Mucosa of descending colon (tissue), 3 donors: ENCODE measurements around the gene KIAA0930. TPM values are rescaled to one million over a fixed set of nuclear protein-coding genes. Genes with fewer than 3 reads are reported as not detected.

Source experiments
- ATAC-seq: fragments of 200-7000 bp; cut with Tn5 transposase; one replicate; pipeline ENCODE4 v1.9.1; 2020; ENCODE audit warnings: mild to moderate bottlenecking, moderate library complexity
- DNase-seq, 3 donors: peaks; one replicate each; pipeline ENCODE4 v3.0.0-alpha.2; 2020
- H3K36me3 ChIP-seq: fragments of 200-600 bp; one replicate; pipeline ENCODE4 v1.8.0; 2021; ENCODE audit warnings: low read depth, mild to moderate bottlenecking
- H3K4me1 ChIP-seq: fragments of 200-600 bp; one replicate; pipeline ENCODE4 v1.8.0; 2021; ENCODE audit warnings: low read depth, mild to moderate bottlenecking
- H3K4me3 ChIP-seq: fragments of 200-600 bp; one replicate; pipeline ENCODE4 v1.8.0; 2021; ENCODE audit warnings: mild to moderate bottlenecking
- H3K9me3 ChIP-seq: fragments of 200-600 bp; one replicate; pipeline ENCODE4 v1.8.0; 2021; ENCODE audit warnings: mild to moderate bottlenecking
- intact Hi-C, 2 donors: fragments of 100-400 bp; cut with DNase I in 1 of 2; cut with micrococcal nuclease in 1 of 2; formaldehyde crosslinking; loops; one replicate each; pipeline versions ENCODE4 v1.11.0 to v1.11.1; 2022; cut with DNase I, micrococcal nuclease
- total RNA-seq, 3 donors: library from RNA; stranded (reverse); fragmentation: NEBNext Ultra II Directional in 2 of 3; extraction: Animal tissue kit (Norgen Biotek cat#: 25700) in 2 of 3; gene quantifications; one replicate each; pipeline versions ENCODE4 v1.2.1 to v1.2.4, GENCODE V29; 2021 to 2023
- TF ChIP-seq, protein P1 (sequence below): fragments of 200-600 bp; IDR thresholded peaks from one replicate; pipeline ENCODE4 v1.8.0; 2022; ENCODE audit warnings: antibody characterized with exemption, mild to moderate bottlenecking
- donor health status: DM: no; HTN: no; CAD: no; lungs with moderate emphysema.
- donor health status: DM: no; HTN: no; CAD: no.
- donor health status: DM: no; HTN: yes; CAD: no.

KIAA0930 gene
- total RNA-seq, 3 donors from 2014 or later, result 32.7 to 62.4 (median 37.7) TPM

DNA sequence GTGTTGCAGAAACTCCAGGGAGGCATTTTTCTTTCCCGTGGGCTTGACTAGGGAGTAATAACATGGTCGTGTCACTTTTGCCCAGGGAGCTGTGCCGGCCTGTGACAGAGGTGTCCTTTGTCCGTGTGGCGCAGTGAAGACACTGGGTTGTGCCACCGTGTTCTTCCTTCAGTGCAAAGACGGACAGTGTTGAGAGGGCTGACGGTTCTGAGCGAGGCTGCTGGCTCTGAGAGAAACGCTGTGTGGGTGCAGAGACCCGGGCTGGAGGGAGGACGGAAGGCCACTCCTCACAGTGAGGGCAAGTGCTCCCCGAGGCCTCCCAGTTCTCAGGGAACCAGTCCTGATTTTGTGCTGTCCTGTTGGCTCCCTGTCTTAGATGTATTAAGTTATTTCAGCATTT lies 56.7 kb downstream of the KIAA0930 start:
- no peak for DNase-seq
- no peak for ATAC-seq
- Histone ChIP-seq H3K4me1 (no peaks in the 10 kb centered on the region), H3K4me3 (no peak overlapping the region), H3K36me3 (no peaks in the 10 kb centered on the region), H3K9me3 (no peaks in the 10 kb centered on the region)
- intact Hi-C loops, result no loop called here
- TF ChIP-seq, protein P1, sequence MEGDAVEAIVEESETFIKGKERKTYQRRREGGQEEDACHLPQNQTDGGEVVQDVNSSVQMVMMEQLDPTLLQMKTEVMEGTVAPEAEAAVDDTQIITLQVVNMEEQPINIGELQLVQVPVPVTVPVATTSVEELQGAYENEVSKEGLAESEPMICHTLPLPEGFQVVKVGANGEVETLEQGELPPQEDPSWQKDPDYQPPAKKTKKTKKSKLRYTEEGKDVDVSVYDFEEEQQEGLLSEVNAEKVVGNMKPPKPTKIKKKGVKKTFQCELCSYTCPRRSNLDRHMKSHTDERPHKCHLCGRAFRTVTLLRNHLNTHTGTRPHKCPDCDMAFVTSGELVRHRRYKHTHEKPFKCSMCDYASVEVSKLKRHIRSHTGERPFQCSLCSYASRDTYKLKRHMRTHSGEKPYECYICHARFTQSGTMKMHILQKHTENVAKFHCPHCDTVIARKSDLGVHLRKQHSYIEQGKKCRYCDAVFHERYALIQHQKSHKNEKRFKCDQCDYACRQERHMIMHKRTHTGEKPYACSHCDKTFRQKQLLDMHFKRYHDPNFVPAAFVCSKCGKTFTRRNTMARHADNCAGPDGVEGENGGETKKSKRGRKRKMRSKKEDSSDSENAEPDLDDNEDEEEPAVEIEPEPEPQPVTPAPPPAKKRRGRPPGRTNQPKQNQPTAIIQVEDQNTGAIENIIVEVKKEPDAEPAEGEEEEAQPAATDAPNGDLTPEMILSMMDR, result no peak

DNA sequence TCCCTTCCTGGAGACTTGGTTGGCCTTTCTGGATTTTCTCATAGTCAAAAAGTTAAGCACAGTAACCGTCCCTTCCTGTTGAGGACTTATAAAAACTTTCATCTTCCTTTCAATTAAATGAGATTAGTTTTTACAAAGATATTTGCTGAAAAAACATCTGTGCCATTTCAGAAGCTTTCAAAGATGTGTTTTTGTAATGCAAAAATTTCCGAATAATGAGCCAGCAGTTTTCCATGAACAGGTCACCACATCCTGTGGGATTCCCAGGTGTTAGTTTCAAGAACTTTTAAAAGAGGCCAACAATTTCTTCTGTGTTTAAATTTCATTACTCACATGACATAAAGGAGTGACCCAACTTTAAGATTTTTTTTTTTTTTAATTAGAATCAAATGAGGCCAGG lies 58.9 kb downstream of the KIAA0930 start:
- H3K9me3 ChIP-seq, result no peaks in the 10 kb centered on the region
- ATAC-seq (no peak), DNase-seq (no peak)
- TF ChIP-seq, protein P1, result no peak
- H3K4me1 ChIP-seq, result no peaks in the 10 kb centered on the region
- H3K4me3 ChIP-seq, result no peak overlapping the region
- no peaks in the 10 kb centered on the region for H3K36me3 ChIP-seq
- intact Hi-C loops, result no loop called here

DNA sequence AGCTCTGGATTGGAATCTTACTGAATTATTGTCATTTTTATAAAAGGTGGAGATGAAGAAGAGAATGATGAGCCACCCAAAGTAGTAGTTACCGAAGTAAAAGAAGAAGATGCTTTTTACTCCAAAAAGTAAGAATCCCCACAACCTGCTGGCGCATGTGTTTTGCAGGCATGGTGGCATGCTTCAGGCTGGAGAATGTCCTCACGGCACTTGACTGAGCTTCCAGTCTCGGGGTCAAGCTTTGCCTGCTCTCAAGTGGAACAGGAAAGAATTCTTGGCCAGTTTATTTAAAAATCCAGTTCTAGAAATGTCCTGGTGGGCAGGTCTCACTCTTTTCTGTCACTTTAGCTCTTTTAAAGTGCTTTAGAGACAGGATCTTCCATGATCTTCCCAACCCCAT lies 59.5 kb downstream of the KIAA0930 start:
- intact Hi-C loops, result no loop called here
- DNase-seq (no peak), ATAC-seq (no peak)
- TF ChIP-seq, protein P1, result no peak
- Histone ChIP-seq H3K9me3 (no peaks in the 10 kb centered on the region), H3K4me1 (no peaks in the 10 kb centered on the region), H3K36me3 (no peaks in the 10 kb centered on the region), H3K4me3 (no peak overlapping the region)

DNA sequence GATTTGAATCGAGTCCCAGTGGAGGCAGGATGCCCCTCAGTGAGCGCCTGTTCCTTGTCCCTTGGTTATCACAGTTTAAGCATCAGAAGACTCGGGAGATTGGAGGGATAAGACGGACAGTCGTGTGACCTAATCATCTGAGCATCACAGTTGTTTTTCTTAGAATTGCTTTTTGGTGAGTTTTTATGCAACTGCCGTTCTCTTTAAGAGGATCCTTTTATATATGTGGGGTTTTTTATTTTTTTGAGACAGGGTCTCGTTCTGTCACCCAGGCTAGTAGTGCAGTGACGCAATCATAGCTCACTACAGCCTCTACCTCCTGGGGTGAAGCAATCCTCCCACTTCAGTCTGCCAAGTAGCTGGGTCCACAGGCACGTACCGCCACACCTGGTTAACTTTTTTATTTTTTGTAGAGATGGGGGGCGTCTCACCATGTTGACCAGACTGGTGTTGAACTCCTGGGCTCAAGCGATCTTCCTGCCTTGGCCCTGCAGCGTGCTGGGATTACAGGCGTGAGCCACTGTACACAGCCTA lies 60.5 kb downstream of the KIAA0930 start:
- intact Hi-C loops, result no loop called here
- Histone ChIP-seq H3K36me3 (no peaks in the 10 kb centered on the region), H3K4me3 (no peak overlapping the region), H3K4me1 (no peaks in the 10 kb centered on the region), H3K9me3 (no peaks in the 10 kb centered on the region)
- no peak for ATAC-seq
- TF ChIP-seq, protein P1, result no peak
- no peak for DNase-seq

DNA sequence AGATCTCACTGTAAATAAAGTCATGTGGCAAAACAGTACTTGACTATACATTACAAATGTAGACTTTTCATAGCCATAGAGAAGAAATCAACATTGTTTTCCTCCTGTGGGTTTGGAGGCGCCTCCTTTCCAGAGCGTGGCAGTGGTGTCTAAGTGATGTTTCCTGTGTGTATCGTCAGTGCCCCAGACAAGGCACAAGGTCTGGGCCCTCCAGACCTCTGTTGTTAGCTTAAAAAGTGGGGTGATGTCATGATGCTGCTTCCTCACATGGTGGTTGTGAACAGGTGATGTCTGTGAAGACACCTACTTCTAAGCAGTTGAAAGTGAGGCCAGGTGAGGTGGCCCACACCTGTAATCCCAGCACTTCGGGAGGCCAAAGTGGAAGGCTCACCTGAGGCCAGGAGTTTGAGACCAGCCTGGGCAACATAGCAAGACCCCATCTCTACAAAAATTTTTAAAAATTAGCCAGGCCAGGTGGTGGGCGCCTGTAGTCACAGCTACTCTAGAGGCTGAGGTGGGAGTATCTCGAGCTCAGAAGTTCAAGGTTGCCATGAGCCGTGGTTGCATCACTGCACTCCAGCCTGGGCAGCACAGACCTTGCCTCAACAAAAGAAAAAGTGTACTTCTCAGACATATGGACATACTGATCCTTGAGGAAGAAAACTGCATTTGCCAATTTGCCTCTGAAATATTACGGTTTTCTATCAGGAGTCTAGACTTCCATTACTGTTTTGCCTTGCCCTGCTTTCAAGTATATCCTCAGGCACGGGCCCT lies 61.2 kb downstream of the KIAA0930 start:
- ATAC-seq (no peak), DNase-seq (no peak)
- Histone ChIP-seq H3K36me3 (no peaks in the 10 kb centered on the region), H3K4me3 (no peak overlapping the region), H3K4me1 (no peaks in the 10 kb centered on the region), H3K9me3 (no peaks in the 10 kb centered on the region)
- intact Hi-C loops, result no loop called here
- TF ChIP-seq, protein P1, result no peak
